Smooth muscle cell of the pulmonary artery (primary cell): ENCODE measurements around the gene CDH4. TPM values are rescaled to one million over a fixed set of nuclear protein-coding genes. Genes with fewer than 3 reads are reported as not detected.

ENCODE experiments used
- total RNA-seq: library from RNA; depleted of rRNA; stranded (reverse); fragments of >200 nt; gene quantifications from 2 replicates; pipeline ENCODE4 v1.2.3, GENCODE V29; 2014

The CDH4 gene
- total RNA-seq: 0.07 and 0.10 TPM in 2 replicates

DNA sequence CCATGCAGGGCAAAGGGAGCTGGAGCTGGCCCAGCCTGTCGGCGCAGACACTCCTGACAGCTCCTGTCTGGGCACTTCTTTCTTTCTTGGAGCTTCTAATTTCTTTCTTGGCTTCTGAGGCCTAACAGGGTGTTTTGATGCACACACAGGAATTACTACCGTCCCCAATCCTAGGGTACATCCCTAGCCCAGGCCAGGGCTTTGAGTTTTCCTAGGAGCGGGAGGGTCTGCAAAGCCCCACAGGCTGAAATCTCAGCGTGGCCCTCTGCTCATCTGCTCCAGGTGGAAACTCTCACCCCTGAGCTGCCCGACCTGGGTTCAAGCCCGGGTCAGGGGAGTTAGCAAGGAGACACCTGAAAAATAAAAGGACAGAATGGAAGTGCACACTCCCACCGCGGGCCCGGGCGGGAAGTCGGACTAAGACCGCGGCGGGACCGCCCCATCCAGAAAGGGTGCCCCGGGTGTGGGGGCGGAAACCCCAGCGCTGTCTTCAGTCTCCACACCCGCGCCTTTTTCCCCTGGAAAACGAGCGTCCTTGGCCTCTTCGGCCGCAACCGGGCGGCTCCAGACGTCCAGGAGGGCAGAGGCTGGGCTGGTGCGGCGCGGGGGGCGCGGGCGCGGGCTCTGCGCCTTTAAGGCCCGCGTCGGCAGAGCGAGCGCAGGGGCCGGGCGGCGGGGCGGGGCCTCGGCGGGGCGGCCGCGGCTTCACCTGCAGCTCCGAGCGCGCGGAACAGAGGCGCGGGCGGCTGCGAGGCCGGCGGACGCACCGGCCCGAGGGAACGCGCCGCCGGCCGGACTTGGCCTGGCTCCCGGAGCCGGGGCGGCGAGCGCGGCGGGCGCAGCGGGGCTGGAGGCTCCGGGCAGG, at the start of gene CDH4:
Gene CDH4, plus strand, starts transcription at position 733 of the 865 bp plus-strand sequence.

